Femur (tissue), 1 donor: ENCODE data around the gene LRRN4.

Experiments
- DNase-seq: peaks from one replicate; pipeline ENCODE4 v3.0.0-alpha.2; 2017

The LRRN4 gene

GRCh38 chr20:6053776-6054688, at the start of gene LRRN4:
Gene LRRN4 (minus strand): TSS chr20:6054060. CDS start chr20:6052799, 1,261 bp downstream.
- no peak for DNase-seq

DNA sequence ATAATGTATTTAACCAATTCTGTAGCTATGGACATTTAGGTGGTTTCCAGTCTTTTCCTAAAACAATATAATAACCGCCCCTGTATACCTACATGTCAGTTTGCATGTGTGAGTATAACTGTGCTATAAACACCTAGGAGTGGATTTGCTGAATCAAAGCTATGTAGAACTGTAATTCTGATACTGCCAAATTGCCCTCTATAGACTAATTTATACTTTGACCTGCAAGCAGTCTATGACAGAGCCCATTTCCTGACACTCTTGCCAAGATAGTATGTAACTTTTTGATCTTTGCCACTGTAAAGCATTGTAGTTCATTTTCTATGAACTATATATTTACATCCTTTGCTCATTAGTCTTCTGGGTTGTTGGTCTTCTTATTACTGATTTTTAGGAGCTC, 49.4 kb upstream of the LRRN4 start:
- no peak for DNase-seq

GRCh38 chr20:6101346-6101745, 47.5 kb upstream of the LRRN4 start:
- DNase-seq, result no peak

GRCh38 chr20:6100246-6100645, 46.4 kb upstream of the LRRN4 start:
- DNase-seq, result no peak

GRCh38 chr20:6099819-6100218, 46.0 kb upstream of the LRRN4 start:
- DNase-seq, result no peak

- DNase-seq, result no peak
Observed at GRCh38 chr20:6095409-6095808, 41.5 kb upstream of the LRRN4 start.

GRCh38 chr20:6094565-6094964, 40.7 kb upstream of the LRRN4 start:
- no peak for DNase-seq

GRCh38 chr20:6094063-6094462, 40.2 kb upstream of the LRRN4 start:
- DNase-seq, result no peak

GRCh38 chr20:6091661-6092060, 37.8 kb upstream of the LRRN4 start:
- DNase-seq, result no peak

DNA sequence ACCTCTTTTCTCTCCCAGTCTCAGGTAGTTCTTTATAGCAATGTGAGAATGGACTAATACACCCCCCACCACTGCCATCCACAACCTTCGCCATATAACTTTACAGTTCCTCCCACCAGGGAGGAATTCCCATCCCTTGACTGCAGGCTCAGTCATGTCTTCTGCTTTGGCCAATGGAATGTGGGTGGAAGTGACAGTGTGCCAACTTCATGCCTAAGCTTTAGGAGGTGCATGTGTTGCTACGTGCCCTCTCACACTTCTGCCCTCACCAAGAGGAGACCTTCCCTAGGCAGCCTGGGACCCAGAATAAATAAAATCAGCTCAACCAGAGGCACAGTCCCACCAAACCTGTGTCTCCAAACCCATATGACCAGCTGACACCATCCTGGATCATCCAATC, 33.0 kb upstream of the LRRN4 start:
- no peak for DNase-seq

- DNase-seq, result no peak
Observed at GRCh38 chr20:6083926-6084325, 30.1 kb upstream of the LRRN4 start.

DNA sequence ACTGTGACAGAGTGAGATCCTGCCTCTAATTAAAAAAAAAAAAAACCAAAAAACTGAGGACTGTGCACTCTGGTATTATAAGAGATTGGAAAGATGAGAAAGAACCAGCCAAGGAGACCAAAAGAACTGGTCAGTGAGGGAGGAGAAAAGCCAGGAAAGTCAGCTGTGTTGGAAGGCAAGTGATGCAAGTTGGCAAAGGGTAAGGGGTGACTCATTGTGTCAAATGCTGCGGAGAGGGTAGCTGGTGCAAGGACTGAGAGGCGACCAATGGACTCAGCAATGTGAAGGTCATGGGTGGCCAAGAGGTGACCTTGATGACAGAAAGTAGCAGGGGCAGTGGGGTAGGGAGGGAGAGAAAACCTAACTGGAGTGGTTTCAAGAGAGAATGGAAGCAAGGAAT, 27.4 kb upstream of the LRRN4 start:
- DNase-seq, result no peak

GRCh38 chr20:6079016-6079415, 25.2 kb upstream of the LRRN4 start:
- DNase-seq, result peak; percentile 60

- DNase-seq, result peak; percentile 89
Observed at GRCh38 chr20:6075428-6076219, 21.8 kb upstream of the LRRN4 start.

DNA sequence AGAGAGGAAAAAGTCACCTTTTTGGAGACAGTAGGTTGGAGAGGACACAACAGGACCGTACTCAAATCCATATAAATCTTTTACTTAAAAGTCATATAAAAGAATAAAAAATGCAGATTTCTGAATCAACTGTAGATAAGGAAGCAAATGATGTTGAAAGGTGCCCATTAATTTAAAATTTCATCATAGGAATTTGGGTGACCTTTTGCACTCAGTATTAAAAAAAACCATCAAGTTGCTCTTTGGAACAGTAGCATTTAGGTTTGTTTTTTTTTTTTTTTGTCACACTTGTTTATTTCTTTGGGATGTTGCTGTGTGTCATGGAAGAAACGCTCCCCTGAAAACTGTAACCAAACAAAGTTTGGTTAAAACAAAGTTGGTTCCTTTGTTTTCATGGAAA, 20.9 kb upstream of the LRRN4 start:
- DNase-seq, result no peak

DNA sequence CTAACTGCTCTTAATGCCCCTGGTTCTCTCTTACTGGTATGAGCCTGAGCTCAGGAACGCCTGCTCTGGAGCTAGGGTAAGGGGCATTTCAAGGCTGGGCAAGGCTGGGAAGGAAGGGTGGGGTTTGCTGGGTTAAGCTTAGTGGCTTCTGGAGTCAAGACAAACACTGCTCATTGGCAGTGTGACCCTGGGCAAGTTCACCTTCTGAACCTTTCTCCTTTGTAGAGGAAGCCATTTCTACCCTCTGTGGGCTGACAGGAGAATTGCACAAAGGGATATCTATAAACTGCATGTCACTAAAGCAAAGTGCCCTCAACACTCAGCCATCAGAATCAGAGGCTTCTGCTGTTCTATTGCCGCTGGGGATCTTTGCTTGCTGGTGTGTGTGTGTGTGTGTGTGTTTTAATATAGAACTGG, 20.3 kb upstream of the LRRN4 start:
- no peak for DNase-seq

DNA sequence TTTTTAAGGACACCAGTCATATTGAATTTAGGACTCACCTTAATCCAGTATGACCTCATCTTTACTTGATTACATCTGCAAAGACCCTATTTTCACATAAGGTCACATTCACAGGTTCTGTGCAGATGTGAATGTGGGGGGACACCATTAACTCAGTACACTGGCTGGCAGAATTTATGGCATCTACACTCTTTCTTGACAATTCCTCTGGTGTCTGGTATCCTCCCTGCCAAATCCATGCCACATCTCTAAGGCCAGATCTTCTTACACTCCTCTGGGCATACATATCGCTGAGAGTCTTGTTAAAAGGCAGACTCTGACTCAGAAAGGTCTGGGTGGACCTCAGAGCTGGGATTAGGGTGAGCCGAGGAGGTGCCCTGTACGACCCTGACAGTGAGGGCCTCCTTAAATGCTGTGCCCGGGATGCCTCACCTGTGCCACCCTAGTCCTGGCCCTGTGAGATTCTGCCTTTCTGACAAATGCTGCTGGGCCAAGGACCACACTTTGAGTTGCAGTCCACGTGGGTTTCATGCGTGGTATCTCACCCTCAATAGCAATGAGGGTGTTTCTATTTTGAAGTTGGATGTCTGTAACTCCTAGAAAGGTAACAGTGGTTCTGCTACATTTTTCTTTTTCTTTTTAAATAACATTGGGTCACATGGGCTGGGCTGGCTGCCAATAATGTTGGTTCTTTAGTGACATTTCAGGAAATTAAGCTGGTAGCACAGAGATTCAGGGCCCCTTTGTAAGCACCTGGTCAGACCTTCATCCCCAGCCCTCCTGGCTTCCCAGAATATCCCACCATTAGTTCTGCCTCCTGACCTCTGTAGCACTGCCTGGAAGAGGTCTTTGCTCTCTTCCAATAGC, 17.2 kb upstream of the LRRN4 start:
- no peak for DNase-seq

- no peak for DNase-seq
Observed at GRCh38 chr20:6069669-6070068, 15.8 kb upstream of the LRRN4 start.

GRCh38 chr20:6067763-6068318, 14.0 kb upstream of the LRRN4 start:
- no peak for DNase-seq

GRCh38 chr20:6066582-6066981, 12.7 kb upstream of the LRRN4 start:
- no peak for DNase-seq

GRCh38 chr20:6061544-6061943, 7.7 kb upstream of the LRRN4 start:
- DNase-seq, result no peak

DNA sequence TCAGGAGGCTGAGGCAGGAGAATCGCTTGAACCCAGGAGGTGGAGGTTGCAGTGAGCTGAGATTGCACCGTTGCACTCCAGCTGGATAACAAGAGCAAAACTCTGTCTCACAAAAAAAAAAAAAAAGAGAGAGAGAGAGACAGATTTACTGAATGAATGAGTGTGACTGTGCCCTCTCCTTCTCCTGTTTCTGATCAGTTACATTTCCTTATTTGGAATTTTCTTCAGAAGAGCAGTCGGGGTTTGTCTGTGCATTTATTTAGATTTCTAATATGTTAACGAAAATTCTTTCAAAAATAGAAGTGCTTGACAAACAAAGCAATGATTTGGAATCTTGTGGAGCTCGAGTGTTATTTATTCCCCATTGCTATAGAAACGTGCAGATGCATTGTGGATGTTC, 6.4 kb upstream of the LRRN4 start:
- no peak for DNase-seq
